GM18520 (cell line): ENCODE data around the gene FBXW7.

ENCODE experiments used
- ATAC-seq: cut with Tn5 transposase; IDR thresholded peaks from one replicate; pipeline ENCODE4 v1.9.1; 2021; ENCODE audit not compliant: unreplicated experiment

The FBXW7 gene

GRCh38 chr4:152513078-152513477 lies 22.8 kb downstream of the FBXW7 start:
- ATAC-seq = no peak

- no peak for ATAC-seq
These were observed 23.4 kb downstream of the FBXW7 start for GRCh38 chr4:152512483-152512882.

- peak; percentile 34 for ATAC-seq
These were observed 25.3 kb downstream of the FBXW7 start for GRCh38 chr4:152510349-152511147.

GRCh38 chr4:152509595-152510225 lies 26.2 kb downstream of the FBXW7 start:
- ATAC-seq = no peak

GRCh38 chr4:152508818-152509217 lies 27.1 kb downstream of the FBXW7 start:
- ATAC-seq = no peak

GRCh38 chr4:152508386-152508785 lies 27.5 kb downstream of the FBXW7 start:
- ATAC-seq = no peak

GRCh38 chr4:152503653-152504290 lies 32.1 kb downstream of the FBXW7 start:
- ATAC-seq = no peak

- no peak for ATAC-seq
These were observed 33.9 kb downstream of the FBXW7 start for GRCh38 chr4:152501846-152502536.

GRCh38 chr4:152500800-152501434 lies 35.0 kb downstream of the FBXW7 start:
- ATAC-seq = no peak

- no peak for ATAC-seq
These were observed 35.6 kb downstream of the FBXW7 start for GRCh38 chr4:152500275-152500674.

- ATAC-seq = no peak
These were observed 36.5 kb downstream of the FBXW7 start for GRCh38 chr4:152499344-152499743.

GRCh38 chr4:152494020-152494419 lies 41.9 kb downstream of the FBXW7 start:
- no peak for ATAC-seq

- no peak for ATAC-seq
These were observed 47.6 kb downstream of the FBXW7 start for GRCh38 chr4:152488246-152488645.

GRCh38 chr4:152486429-152487389 lies 49.2 kb downstream of the FBXW7 start:
- ATAC-seq = no peak

GRCh38 chr4:152485726-152486276 lies 50.1 kb downstream of the FBXW7 start:
- ATAC-seq = peak; percentile 94

- ATAC-seq = no peak
These were observed 53.7 kb downstream of the FBXW7 start for GRCh38 chr4:152482211-152482610.

- ATAC-seq = no peak
These were observed 55.0 kb downstream of the FBXW7 start for GRCh38 chr4:152480901-152481300.

GRCh38 chr4:152480326-152480725 lies 55.6 kb downstream of the FBXW7 start:
- ATAC-seq = no peak

- ATAC-seq = no peak
These were observed 56.4 kb downstream of the FBXW7 start for GRCh38 chr4:152479428-152480026.
